ENCODE measurements around the gene PGR. TPM values are rescaled to one million over a fixed set of nuclear protein-coding genes. Genes with fewer than 3 reads are reported as not detected.
A peak's percentile ranks its signal among the peaks of the same experiment; 100 is the strongest.

PGR gene
- polyA plus RNA-seq, 1 of the 3 experiments (the other 2 are of a cell fraction): not detected

DNA sequence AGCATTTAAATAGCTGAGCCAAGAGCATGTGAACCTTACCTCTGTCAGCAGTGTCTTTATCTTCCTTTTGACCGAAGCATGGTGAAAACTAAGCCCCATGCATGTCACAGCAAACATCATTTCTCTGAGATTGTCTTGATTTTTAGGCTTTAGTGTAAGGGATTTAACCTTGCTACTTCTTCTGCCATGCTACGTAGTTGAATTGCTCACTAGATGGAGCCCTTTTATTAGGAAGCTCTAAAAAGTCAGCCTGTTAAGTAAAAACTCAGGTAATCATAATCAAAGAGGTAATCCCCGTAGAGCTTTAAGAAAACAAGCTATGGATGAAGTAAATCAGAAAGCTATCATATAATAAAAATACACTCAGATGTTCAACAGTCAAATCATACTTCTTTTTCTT, 149.5 kb downstream of the PGR start:
- Histone ChIP-seq H3K9ac (no peak overlapping the region), H2AFZ (ENCODE audit: low read depth) (no peak overlapping the region), H3K27ac (ENCODE audit: low read depth in 2 of 2, low read length in 1 of 2) (no peak overlapping the region), H3F3A (replicated peaks; ENCODE audit: insufficient read depth) (no peaks in the 10 kb centered on the region), H3K9me2 (no peaks in the 10 kb centered on the region), H3K4me1 (ENCODE audit: control insufficient read depth in 1 of 2, insufficient read depth in 2 of 2, low read depth in 1 of 2, low read length in 1 of 2) (no peaks in the 10 kb centered on the region), H3K79me2 (ENCODE audit: insufficient read depth) (no peaks in the 10 kb centered on the region), H3K4me2 (no peak overlapping the region), H3K4me3 (ENCODE audit: low read depth in 2 of 2, low read length in 1 of 2) (no peak overlapping the region), H3K27me3 (ENCODE audit: insufficient read depth) (no peaks in the 10 kb centered on the region), H3K36me3 (replicated peaks in 1 of 2; ENCODE audit: control insufficient read depth in 1 of 2, insufficient read depth in 2 of 2, low read length in 1 of 2) (no peaks in the 10 kb centered on the region), H4K20me1 (ENCODE audit: insufficient read depth) (no peaks in the 10 kb centered on the region), H3K9me3 (no peaks in the 10 kb centered on the region)
- POLR2A ChIA-PET: no interaction called here
- CTCF ChIA-PET: interaction anchor here (0.8 kb wide), 1 partner anchor 28 kb away, joined by 3 read pairs; no protein-coding TSS in a partner anchor
- DNase-seq: no peak
- no peak for TF ChIP-seq YY1 (IDR thresholded peaks at IDR 0.05; ENCODE audit: low read depth)
- TF ChIP-seq, protein P1, sequence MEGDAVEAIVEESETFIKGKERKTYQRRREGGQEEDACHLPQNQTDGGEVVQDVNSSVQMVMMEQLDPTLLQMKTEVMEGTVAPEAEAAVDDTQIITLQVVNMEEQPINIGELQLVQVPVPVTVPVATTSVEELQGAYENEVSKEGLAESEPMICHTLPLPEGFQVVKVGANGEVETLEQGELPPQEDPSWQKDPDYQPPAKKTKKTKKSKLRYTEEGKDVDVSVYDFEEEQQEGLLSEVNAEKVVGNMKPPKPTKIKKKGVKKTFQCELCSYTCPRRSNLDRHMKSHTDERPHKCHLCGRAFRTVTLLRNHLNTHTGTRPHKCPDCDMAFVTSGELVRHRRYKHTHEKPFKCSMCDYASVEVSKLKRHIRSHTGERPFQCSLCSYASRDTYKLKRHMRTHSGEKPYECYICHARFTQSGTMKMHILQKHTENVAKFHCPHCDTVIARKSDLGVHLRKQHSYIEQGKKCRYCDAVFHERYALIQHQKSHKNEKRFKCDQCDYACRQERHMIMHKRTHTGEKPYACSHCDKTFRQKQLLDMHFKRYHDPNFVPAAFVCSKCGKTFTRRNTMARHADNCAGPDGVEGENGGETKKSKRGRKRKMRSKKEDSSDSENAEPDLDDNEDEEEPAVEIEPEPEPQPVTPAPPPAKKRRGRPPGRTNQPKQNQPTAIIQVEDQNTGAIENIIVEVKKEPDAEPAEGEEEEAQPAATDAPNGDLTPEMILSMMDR (IDR thresholded peaks at IDR 0.05): peak; percentile 45
- TF ChIP-seq, protein P2, sequence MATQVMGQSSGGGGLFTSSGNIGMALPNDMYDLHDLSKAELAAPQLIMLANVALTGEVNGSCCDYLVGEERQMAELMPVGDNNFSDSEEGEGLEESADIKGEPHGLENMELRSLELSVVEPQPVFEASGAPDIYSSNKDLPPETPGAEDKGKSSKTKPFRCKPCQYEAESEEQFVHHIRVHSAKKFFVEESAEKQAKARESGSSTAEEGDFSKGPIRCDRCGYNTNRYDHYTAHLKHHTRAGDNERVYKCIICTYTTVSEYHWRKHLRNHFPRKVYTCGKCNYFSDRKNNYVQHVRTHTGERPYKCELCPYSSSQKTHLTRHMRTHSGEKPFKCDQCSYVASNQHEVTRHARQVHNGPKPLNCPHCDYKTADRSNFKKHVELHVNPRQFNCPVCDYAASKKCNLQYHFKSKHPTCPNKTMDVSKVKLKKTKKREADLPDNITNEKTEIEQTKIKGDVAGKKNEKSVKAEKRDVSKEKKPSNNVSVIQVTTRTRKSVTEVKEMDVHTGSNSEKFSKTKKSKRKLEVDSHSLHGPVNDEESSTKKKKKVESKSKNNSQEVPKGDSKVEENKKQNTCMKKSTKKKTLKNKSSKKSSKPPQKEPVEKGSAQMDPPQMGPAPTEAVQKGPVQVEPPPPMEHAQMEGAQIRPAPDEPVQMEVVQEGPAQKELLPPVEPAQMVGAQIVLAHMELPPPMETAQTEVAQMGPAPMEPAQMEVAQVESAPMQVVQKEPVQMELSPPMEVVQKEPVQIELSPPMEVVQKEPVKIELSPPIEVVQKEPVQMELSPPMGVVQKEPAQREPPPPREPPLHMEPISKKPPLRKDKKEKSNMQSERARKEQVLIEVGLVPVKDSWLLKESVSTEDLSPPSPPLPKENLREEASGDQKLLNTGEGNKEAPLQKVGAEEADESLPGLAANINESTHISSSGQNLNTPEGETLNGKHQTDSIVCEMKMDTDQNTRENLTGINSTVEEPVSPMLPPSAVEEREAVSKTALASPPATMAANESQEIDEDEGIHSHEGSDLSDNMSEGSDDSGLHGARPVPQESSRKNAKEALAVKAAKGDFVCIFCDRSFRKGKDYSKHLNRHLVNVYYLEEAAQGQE (IDR thresholded peaks at IDR 0.05; ENCODE audit: low read depth, low read length): no peak
- no peak for TF ChIP-seq TAF1 (IDR thresholded peaks at IDR 0.05; ENCODE audit: borderline replicate concordance, low read depth, low read length)
- TF ChIP-seq RFX5 (IDR thresholded peaks at IDR 0.05; ENCODE audit: low read length): no peak
- TF ChIP-seq FOXM1 (IDR thresholded peaks at IDR 0.05; ENCODE audit: low read depth): no peak
- TF ChIP-seq RAD21 (IDR thresholded peaks at IDR 0.05; ENCODE audit: low read length): 0 out of 2 replicates have a peak, but pooled peaks have one; percentile 9
- TF ChIP-seq ELF1 (IDR thresholded peaks at IDR 0.05): no peak
- TF ChIP-seq, protein P3, sequence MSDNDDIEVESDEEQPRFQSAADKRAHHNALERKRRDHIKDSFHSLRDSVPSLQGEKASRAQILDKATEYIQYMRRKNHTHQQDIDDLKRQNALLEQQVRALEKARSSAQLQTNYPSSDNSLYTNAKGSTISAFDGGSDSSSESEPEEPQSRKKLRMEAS (IDR thresholded peaks at IDR 0.05; ENCODE audit: low read depth): no peak
- TF ChIP-seq POLR2AphosphoS5 (IDR thresholded peaks at IDR 0.05; ENCODE audit: low read depth, low read length): no peak
- no peak for TF ChIP-seq JUND (IDR thresholded peaks at IDR 0.05)
- WGBS (ENCODE audit: low lambda C conversion rate): 9% methylated on average over 3 of the region's 3 CpGs

All from SK-N-SH (cell line).